HG03439 (cell line): ENCODE data around the gene ALG3.

Experiments used
- ATAC-seq: cut with Tn5 transposase; IDR thresholded peaks from one replicate; pipeline ENCODE4 v1.9.1; 2021; ENCODE audit warnings: mild to moderate bottlenecking, moderate library complexity; ENCODE audit not compliant: unreplicated experiment

Gene ALG3

DNA sequence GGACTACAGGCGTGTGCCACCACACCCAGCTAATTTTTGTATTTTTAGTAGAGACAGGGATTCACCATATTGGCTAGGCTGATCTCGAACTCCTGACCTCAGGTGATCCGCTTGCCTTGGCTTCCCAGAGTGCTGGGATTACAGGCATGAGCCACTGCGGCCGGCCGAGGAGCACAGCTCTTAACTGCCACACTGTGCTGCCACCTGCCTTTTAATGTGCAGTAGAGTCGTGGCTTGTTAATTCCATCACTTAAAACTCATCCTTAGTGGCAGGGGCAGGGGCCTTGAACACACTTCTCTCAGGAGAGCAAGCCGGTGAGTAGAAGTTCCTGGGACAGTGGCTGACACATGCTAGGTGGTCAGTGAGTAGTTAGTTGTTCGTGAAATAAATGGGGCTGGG is 50.3 kb downstream of the ALG3 start:
- no peak for ATAC-seq

- no peak for ATAC-seq
Measured at GRCh38 chr3:184196536-184196935, 52.2 kb downstream of the ALG3 start.

DNA sequence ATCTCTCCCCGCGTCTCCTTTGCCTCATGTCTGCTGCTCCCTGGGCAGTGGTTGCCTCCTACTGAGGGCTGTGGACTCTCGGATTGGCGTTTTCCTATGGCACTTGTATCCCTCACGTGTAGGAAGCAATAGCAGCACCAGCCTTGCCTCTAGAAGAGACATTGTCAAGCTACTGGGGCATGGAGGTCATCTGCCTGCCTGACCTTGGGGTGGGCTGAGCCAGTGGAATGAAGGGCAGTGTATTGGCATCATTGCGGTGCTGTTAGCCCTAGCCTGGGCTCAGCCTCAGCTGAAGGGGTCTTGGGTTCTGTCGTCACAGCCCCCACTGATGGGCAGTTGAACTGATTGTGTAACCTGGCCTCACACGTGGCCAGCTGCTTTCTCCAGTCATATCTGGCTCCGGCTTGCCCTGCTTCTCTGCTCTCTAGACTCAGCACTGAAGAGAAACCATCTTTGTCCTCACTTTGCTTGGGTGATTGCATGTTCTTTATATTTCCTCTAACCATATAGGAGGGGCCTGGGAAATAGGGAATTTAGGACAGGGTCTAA is 54.7 kb downstream of the ALG3 start:
- no peak for ATAC-seq

DNA sequence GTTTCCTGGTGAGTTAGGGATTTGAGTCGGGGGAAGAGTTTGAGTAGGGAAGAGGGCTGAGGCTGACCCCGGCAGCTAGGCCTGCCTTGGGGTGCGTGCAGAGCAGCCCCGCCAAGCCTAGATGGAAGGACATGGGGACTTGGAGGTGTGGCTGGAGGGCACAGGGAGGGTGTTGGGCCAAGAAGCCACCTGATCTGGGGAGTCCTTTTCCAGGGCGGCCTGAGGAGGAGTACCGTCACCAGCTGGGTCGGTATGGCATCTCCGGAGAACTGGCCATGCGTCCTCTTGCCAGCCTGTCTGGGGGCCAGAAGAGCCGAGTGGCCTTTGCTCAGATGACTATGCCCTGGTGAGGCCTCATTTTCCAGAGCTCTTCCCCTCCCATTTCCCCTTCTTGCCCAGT is 55.9 kb downstream of the ALG3 start:
- ATAC-seq = no peak
